ENCODE measurements around the gene MGAT1. TPM values are rescaled to one million over a fixed set of nuclear protein-coding genes. Genes with fewer than 3 reads are reported as not detected.
"Not testable (repeated sequence)": the region's sequence is repeated elsewhere in the genome, so short reads cannot be mapped to it uniquely, and the experiment has no call there.

Gene MGAT1
- total RNA-seq, 1 donor from 2014 or later: 45.6 TPM

DNA sequence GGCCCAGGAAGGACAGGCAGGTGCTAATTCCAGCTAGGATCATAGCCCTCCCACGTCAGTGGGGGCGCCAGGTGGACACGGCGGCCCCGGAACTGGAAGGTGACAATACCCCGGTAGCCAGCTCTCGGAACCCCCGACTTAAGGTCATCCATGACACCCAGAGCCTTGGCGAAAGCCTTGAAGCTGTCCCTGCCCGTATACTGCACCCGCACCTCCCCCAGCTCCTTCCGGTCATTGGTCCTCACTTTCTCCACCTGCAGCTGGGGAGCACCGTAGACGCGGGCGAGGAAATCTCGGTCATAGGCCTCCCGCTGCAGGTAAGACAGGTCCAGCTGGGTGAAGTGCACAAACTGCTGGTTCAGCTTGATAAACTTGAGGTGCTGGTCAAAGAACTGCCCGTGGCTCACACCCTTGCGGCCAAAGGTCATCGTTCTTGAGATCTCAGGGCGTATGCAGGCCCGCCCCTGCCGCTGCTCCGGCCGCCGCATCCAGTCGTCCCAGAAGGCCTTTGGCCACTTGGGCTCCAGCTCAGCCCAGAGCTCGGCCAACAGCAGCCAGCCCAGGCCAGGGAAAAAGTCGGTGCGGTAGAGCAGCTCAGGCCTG is 10.9 kb downstream of the MGAT1 start:
- H3K27ac Mint-ChIP-seq (ENCODE audit: unreplicated experiment): no peak overlapping the region
- no peak overlapping the region for H3K4me3 Mint-ChIP-seq (ENCODE audit: unreplicated experiment)
- peaks cover 6% of the 10 kb centered on the region for H3K9me3 Mint-ChIP-seq (ENCODE audit: unreplicated experiment)
- TF ChIP-seq, protein P1, sequence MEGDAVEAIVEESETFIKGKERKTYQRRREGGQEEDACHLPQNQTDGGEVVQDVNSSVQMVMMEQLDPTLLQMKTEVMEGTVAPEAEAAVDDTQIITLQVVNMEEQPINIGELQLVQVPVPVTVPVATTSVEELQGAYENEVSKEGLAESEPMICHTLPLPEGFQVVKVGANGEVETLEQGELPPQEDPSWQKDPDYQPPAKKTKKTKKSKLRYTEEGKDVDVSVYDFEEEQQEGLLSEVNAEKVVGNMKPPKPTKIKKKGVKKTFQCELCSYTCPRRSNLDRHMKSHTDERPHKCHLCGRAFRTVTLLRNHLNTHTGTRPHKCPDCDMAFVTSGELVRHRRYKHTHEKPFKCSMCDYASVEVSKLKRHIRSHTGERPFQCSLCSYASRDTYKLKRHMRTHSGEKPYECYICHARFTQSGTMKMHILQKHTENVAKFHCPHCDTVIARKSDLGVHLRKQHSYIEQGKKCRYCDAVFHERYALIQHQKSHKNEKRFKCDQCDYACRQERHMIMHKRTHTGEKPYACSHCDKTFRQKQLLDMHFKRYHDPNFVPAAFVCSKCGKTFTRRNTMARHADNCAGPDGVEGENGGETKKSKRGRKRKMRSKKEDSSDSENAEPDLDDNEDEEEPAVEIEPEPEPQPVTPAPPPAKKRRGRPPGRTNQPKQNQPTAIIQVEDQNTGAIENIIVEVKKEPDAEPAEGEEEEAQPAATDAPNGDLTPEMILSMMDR (IDR thresholded peaks at IDR 0.05; ENCODE audit: partially characterized antibody, unreplicated experiment): no peak
- no peak for DNase-seq
- H3K27me3 Mint-ChIP-seq (ENCODE audit: unreplicated experiment): no peaks in the 10 kb centered on the region
- H3K4me1 Mint-ChIP-seq (ENCODE audit: low read depth, unreplicated experiment): peaks cover 26% of the 10 kb centered on the region
- no peaks in the 10 kb centered on the region for H3K36me3 Mint-ChIP-seq (ENCODE audit: unreplicated experiment)

DNA sequence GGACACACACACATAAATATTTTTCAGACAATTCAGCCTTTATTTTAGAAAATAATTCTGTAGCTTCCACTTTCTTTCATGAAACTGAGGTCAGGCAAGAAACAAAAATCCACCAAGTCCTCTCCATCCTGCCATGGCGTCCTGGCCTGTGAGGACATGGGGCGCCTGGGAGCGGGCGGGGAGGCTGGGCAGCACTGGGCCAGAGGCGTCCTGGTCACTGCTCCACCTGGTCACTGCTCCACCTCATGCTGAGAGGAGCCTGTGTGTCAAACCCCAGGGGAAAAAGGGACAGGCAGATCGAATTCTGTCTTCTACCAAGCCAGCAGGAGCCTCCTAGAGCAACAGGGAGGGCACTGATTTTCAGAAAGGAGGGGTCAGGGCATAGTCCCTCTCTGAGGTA is 12.1 kb downstream of the MGAT1 start:
- TF ChIP-seq, protein P1 (IDR thresholded peaks at IDR 0.05; ENCODE audit: partially characterized antibody, unreplicated experiment): no peak
- Mint-ChIP-seq H3K9me3 (ENCODE audit: unreplicated experiment) (peaks cover 6% of the 10 kb centered on the region), H3K27ac (ENCODE audit: unreplicated experiment) (no peak overlapping the region), H3K27me3 (ENCODE audit: unreplicated experiment) (no peaks in the 10 kb centered on the region), H3K4me1 (ENCODE audit: low read depth, unreplicated experiment) (peaks cover 31% of the 10 kb centered on the region), H3K4me3 (ENCODE audit: unreplicated experiment) (peak overlapping the region; percentile 16), H3K36me3 (ENCODE audit: unreplicated experiment) (no peaks in the 10 kb centered on the region)
- DNase-seq: no peak

DNA sequence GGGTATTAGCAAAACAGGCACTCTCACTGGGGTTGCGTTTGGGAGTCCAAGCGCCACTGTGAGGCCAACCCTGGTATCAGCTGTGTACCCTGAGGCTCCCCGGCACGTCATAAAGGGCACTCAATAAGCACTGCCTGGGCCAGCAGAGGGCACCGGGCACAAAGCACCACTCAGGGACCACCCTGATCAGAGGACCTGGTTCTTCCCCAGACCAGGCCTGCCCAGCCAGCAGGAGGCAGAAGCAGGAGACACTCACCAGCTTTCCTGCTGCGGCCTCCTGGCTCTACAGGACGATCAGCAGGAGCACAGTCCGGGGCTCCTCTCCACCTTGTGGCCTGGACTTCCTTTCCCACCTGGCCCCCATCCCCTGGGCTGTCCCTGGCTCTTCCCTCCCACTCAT is 12.6 kb downstream of the MGAT1 start:
- peaks cover 31% of the 10 kb centered on the region for H3K4me1 Mint-ChIP-seq (ENCODE audit: low read depth, unreplicated experiment)
- H3K4me3 Mint-ChIP-seq (ENCODE audit: unreplicated experiment): peak overlapping the region; percentile 16
- H3K27me3 Mint-ChIP-seq (ENCODE audit: unreplicated experiment): no peaks in the 10 kb centered on the region
- TF ChIP-seq, protein P1 (IDR thresholded peaks at IDR 0.05; ENCODE audit: partially characterized antibody, unreplicated experiment): no peak
- no peaks in the 10 kb centered on the region for H3K36me3 Mint-ChIP-seq (ENCODE audit: unreplicated experiment)
- H3K9me3 Mint-ChIP-seq (ENCODE audit: unreplicated experiment): peaks cover 6% of the 10 kb centered on the region
- no peak overlapping the region for H3K27ac Mint-ChIP-seq (ENCODE audit: unreplicated experiment)
- DNase-seq: no peak

DNA sequence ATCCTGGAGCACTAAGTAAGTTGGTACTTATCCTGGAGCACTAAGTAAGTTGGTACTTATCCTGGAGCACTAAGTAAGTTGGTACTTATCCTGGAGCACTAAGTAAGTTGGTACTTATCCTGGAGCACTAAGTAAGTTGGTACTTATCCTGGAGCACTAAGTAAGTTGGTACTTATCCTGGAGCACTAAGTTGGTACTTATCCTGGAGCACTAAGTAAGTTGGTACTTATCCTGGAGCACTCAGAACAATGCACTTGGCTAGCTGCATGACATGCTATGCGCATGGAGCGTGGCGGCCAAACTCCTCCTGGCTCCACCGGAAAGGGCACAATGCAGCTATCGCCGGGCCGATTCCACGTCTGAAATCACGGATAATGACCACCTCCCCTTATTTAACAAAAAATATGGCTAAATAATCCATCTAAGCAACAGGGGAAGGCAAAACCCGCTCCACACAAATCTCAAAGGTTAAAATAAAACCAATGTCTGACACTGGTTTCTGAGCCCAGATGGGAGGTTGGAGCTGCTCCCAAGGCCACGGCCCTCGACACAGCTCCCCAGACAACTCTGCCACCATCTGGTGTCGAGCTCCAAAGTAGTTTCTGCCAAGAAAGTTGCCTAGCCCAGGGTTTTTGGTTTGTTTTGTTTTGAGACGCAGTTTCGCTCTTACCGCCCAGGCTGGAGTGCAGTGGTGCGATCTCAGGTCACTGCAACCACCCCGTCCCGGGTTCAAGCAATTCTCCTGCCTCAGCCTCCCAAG is 13.8 kb downstream of the MGAT1 start:
- H3K27me3 Mint-ChIP-seq (ENCODE audit: unreplicated experiment); H3K9me3 Mint-ChIP-seq (ENCODE audit: unreplicated experiment); DNase-seq; H3K36me3 Mint-ChIP-seq (ENCODE audit: unreplicated experiment); H3K4me3 Mint-ChIP-seq (ENCODE audit: unreplicated experiment): not testable (repeated sequence)
- Mint-ChIP-seq H3K4me1 (ENCODE audit: low read depth, unreplicated experiment) (peaks cover 27% of the 10 kb centered on the region), H3K27ac (ENCODE audit: unreplicated experiment) (peak overlapping the region; percentile 43)

DNA sequence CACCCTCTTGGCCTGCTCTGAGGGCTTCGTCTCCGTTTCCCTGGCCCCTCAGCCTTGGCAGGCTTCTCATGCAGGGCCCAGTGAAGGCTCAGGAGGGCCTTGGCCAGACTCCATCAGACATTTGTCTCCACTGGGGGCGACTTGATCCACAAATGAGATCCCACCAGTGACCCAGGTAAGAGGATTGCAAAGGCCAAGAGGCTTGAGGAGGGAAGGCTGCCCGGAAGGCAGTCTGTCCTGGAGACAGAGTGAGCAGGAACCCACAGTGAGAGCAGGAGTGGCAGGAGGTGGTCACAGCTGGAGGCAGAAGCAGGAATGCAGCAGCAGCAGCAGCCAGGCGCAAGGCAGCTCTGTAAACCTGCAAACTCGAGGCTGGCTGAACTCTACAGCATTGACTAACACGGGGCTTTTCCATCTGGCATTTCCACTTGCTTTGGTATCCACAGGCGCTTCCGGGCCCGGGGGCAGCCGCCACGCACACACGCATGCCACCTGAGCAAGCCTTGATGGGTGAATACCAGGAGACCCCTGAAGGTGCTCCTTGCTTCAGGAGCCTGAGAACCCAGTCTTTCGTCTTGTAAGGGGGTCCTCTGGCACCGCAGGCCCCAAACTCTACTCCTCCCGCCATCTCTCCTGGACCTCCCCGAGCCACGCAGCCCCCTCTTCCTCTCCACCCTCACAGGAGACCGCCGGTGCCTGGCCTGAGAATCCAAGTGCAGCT is 14.7 kb downstream of the MGAT1 start:
- peaks cover 8% of the 10 kb centered on the region for H3K9me3 Mint-ChIP-seq (ENCODE audit: unreplicated experiment)
- TF ChIP-seq, protein P1 (IDR thresholded peaks at IDR 0.05; ENCODE audit: partially characterized antibody, unreplicated experiment): no peak
- no peak overlapping the region for H3K4me3 Mint-ChIP-seq (ENCODE audit: unreplicated experiment)
- peak overlapping the region; percentile 53 for H3K27ac Mint-ChIP-seq (ENCODE audit: unreplicated experiment)
- no peak for DNase-seq
- H3K4me1 Mint-ChIP-seq (ENCODE audit: low read depth, unreplicated experiment): peaks cover 26% of the 10 kb centered on the region
- no peaks in the 10 kb centered on the region for H3K36me3 Mint-ChIP-seq (ENCODE audit: unreplicated experiment)
- H3K27me3 Mint-ChIP-seq (ENCODE audit: unreplicated experiment): no peaks in the 10 kb centered on the region
